ENCODE measurements around the gene FKBP14.

- TF ChIP-seq ZFP3 (CRISPR knock-in tag; IDR thresholded peaks at IDR 0.05) (no peak), OSR1 (CRISPR knock-in tag; IDR thresholded peaks at IDR 0.05) (no peak), ARNTL (CRISPR knock-in tag; IDR thresholded peaks at IDR 0.05; ENCODE audit: borderline replicate concordance, low read depth) (no peak), RARB (CRISPR knock-in tag; IDR thresholded peaks at IDR 0.05) (no peak), ZC3H10 (CRISPR knock-in tag; IDR thresholded peaks at IDR 0.05) (no peak), BACH2 (CRISPR knock-in tag; IDR thresholded peaks at IDR 0.05; ENCODE audit: borderline replicate concordance) (no peak)
- TF ChIP-seq, protein P1, sequence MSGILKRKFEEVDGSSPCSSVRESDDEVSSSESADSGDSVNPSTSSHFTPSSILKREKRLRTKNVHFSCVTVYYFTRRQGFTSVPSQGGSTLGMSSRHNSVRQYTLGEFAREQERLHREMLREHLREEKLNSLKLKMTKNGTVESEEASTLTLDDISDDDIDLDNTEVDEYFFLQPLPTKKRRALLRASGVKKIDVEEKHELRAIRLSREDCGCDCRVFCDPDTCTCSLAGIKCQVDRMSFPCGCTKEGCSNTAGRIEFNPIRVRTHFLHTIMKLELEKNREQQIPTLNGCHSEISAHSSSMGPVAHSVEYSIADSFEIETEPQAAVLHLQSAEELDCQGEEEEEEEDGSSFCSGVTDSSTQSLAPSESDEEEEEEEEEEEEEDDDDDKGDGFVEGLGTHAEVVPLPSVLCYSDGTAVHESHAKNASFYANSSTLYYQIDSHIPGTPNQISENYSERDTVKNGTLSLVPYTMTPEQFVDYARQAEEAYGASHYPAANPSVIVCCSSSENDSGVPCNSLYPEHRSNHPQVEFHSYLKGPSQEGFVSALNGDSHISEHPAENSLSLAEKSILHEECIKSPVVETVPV (CRISPR knock-in tag; IDR thresholded peaks at IDR 0.05): no peak
Observed at GRCh38 chr7:29989257-29989995, 37.1 kb downstream of the FKBP14 start, which contains the start of gene SCRN1.

All from SK-N-SH treated with all-trans-retinoic acid at 6 μM for 48 hours (cell line).